ENCODE data around the gene BBOF1.
A peak's percentile ranks its signal among the peaks of the same experiment; 100 is the strongest.

Gene BBOF1

GRCh38 chr14:74035556-74035955, 16.4 kb downstream of the BBOF1 start:
- DNase-seq, result peak; percentile 62
- H3K27me3 ChIP-seq (ENCODE audit: insufficient read depth, low read depth, severe bottlenecking), result no peaks in the 10 kb centered on the region
- no peak overlapping the region for H3K27ac ChIP-seq
- no peaks in the 10 kb centered on the region for H3K9me3 ChIP-seq (ENCODE audit: severe bottlenecking)
- no peaks in the 10 kb centered on the region for H3K36me3 ChIP-seq
- H3K4me3 ChIP-seq (ENCODE audit: low read depth, low read length), result no peak overlapping the region
- TF ChIP-seq CTCF (IDR thresholded peaks at IDR 0.05; ENCODE audit: low read depth, low read length), result no peak

GRCh38 chr14:74038020-74038859, 19.1 kb downstream of the BBOF1 start:
- DNase-seq, result no peak
- H3K27ac ChIP-seq, result no peak overlapping the region
- no peaks in the 10 kb centered on the region for H3K27me3 ChIP-seq (ENCODE audit: insufficient read depth, low read depth, severe bottlenecking)
- no peaks in the 10 kb centered on the region for H3K36me3 ChIP-seq
- TF ChIP-seq CTCF (IDR thresholded peaks at IDR 0.05; ENCODE audit: low read depth, low read length), result 0 out of 2 replicates have a peak, but pooled peaks have one; percentile 21
- no peak overlapping the region for H3K4me3 ChIP-seq (ENCODE audit: low read depth, low read length)
- H3K9me3 ChIP-seq (ENCODE audit: severe bottlenecking), result no peaks in the 10 kb centered on the region

- Histone ChIP-seq H3K27ac (no peak overlapping the region), H3K9me3 (ENCODE audit: severe bottlenecking) (no peaks in the 10 kb centered on the region), H3K4me3 (ENCODE audit: low read depth, low read length) (no peak overlapping the region), H3K27me3 (ENCODE audit: insufficient read depth, low read depth, severe bottlenecking) (no peaks in the 10 kb centered on the region), H3K36me3 (no peaks in the 10 kb centered on the region)
- no peak for TF ChIP-seq CTCF (IDR thresholded peaks at IDR 0.05; ENCODE audit: low read depth, low read length)
- no peak for DNase-seq
Observed at GRCh38 chr14:74042296-74042695, 23.1 kb downstream of the BBOF1 start.

- Histone ChIP-seq H3K9me3 (ENCODE audit: severe bottlenecking) (no peaks in the 10 kb centered on the region), H3K4me3 (ENCODE audit: low read depth, low read length) (no peak overlapping the region), H3K27ac (no peak overlapping the region), H3K36me3 (no peaks in the 10 kb centered on the region), H3K27me3 (ENCODE audit: insufficient read depth, low read depth, severe bottlenecking) (no peaks in the 10 kb centered on the region)
- no peak for DNase-seq
- TF ChIP-seq CTCF (IDR thresholded peaks at IDR 0.05; ENCODE audit: low read depth, low read length), result no peak
Observed at GRCh38 chr14:74045522-74045921, 26.4 kb downstream of the BBOF1 start.

GRCh38 chr14:74048281-74048680, 29.1 kb downstream of the BBOF1 start:
- DNase-seq, result no peak
- H3K27me3 ChIP-seq (ENCODE audit: insufficient read depth, low read depth, severe bottlenecking), result no peaks in the 10 kb centered on the region
- H3K36me3 ChIP-seq, result no peaks in the 10 kb centered on the region
- no peak overlapping the region for H3K4me3 ChIP-seq (ENCODE audit: low read depth, low read length)
- no peaks in the 10 kb centered on the region for H3K9me3 ChIP-seq (ENCODE audit: severe bottlenecking)
- no peak overlapping the region for H3K27ac ChIP-seq
- TF ChIP-seq CTCF (IDR thresholded peaks at IDR 0.05; ENCODE audit: low read depth, low read length), result no peak
